ENCODE data around the gene KLF16.
A peak's percentile ranks its signal among the peaks of the same experiment; 100 is the strongest.

The KLF16 gene

DNA sequence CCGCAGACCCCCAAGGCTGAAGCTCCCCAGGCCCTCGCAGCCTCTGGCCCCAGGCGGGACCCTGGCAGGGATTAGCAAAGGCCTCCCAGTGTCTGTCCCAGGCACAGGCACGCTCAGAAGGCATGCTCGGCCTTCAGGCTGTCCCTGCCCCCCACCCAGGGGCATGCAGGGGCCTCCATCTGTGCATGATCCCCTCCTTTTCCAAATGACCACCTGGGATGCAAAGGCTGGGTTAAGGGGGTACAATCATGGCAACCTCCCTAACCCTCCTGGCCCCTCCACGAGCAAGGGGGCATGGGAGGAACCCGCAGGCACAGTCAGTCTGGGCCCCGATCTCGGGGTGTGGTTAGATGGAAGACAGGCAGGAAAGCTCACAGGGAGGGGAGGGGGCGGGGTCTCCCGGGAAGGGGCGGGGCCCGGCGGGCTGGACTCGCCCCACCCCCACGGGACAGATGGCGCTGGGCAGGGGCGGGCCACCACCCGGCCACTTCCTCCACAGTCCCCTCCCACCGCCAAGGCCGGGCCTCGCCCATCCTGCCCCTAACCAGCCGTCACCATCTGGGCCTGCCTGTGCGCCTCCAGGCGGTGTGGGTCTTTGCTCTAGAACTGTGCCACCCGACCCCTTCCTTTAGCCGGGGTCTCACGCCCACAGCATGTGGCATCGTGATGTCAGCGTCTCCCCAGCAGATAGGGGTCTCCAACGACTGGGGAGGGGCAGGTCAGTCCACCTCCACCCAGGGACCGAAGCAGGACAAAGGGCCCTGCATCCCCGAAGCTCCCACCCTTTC is 8.1 kb downstream of the KLF16 start:
- DNase-seq (ENCODE audit: low read depth in 2 of 2) = peak; percentile 43 to 60

DNA sequence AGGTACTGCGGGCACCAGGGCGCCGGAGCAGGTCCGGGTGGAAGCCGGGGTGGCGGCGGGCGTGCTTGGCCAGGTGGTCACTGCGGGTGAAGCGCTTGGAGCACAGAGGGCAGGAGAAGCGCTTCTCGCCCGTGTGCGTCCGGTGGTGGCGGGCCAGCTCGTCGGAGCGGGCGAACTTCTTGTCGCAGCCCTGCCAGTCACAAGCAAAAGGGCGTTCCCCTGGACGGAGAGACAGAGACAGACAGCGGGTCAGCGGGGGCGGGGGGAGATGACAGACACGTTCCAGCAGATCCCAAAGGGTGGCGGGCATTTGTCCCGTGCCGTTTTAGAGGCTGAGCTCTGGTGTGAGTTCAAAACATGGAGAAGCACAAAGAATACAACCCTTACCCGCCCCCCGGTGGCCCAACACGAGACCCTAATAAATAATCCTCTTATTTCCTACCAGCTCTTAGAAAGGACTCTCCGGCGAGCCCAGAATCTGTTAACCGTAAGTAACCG is 8.8 kb downstream of the KLF16 start:
- DNase-seq (ENCODE audit: low read depth in 2 of 2) = no peak

DNA sequence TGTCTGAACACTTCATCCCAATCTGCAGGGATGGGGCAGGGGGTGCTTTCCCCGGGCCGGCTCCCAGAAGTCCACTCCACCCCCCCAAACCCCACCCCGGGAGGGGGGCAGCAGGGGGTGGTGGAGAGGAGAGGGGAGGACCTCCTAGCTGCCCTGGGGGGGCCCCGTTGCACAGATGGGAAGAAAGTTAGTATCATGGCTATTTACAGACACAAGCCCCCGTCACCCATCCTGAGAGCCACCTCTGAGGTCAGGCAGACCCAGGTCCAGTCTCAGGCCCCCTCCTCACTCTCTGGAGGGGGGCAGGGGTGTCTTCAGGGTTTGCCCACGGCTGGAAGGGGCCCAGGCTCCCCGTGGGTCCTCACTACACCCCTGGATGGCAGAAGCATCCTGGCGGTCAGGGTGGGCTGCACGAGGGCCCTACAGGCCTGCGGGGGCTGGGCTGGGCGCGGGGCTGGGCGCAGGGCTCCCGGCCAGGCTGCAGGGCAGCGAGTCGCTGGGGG is 9.3 kb downstream of the KLF16 start:
- DNase-seq (ENCODE audit: low read depth in 2 of 2) = no peak

DNA sequence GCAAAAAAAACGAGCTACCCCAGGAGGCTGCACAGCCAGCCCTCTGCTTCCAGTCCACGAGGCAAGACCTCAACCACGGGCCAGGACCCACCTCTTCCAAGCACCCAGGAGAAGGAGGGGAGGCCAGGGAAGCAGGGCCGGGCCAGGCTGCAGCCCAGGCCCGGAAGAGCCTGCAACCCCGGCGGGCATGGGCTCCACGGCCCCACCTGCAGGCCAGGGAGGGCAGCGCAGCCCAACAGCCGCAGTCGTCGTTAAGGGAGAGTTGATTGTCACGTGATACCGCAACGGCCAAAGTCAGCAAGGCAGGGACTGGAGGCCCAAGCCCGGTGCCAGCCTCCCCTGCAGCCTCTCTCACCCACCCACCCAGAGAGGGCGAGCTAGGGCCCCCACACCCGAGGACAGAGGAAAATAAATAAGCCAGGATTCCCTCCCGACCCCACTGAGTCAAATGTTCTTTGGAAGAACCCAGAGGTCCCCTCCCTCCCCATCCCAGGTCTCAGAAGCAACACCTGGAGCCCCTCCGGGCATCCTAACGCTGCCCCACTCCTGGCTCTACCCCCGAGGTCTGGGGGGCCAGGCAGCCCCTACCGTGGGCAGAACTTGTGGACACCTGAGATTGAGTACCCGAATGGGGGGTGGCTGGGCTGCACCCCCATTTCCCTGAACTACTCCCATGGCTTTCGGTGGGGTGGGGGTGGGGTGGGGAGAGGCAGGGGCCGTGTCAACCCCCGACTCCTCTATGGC is 9.9 kb downstream of the KLF16 start:
- DNase-seq (ENCODE audit: low read depth in 2 of 2) = peak; percentile 49 to 74

DNA sequence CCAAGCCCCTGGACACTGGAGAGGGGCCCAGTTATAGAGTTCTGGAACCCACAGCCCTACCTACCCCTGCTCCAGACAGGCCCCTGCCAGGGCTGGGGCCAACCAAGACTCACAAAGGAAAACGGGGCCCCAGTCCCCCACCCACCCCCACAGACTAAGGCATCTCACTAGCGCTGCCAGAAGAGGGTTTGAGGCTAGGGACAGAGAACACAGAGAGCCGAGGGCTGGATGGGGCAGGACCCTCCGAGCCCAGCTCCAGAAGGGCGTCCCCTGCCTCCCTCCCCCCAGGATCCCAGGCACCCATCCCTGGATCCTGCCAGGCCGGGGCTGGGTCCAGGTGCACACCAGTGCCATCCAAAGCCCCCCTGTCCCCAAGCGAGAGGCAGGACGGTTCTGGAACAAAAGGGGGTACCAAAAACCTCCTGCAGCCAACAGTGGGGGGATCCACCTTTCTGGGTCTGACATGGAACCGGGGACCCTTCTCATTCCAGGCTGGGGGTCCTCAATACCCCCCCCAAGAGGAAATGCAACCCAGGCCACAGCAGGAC is 10.7 kb downstream of the KLF16 start:
- no peak for DNase-seq (ENCODE audit: low read depth in 2 of 2)

DNA sequence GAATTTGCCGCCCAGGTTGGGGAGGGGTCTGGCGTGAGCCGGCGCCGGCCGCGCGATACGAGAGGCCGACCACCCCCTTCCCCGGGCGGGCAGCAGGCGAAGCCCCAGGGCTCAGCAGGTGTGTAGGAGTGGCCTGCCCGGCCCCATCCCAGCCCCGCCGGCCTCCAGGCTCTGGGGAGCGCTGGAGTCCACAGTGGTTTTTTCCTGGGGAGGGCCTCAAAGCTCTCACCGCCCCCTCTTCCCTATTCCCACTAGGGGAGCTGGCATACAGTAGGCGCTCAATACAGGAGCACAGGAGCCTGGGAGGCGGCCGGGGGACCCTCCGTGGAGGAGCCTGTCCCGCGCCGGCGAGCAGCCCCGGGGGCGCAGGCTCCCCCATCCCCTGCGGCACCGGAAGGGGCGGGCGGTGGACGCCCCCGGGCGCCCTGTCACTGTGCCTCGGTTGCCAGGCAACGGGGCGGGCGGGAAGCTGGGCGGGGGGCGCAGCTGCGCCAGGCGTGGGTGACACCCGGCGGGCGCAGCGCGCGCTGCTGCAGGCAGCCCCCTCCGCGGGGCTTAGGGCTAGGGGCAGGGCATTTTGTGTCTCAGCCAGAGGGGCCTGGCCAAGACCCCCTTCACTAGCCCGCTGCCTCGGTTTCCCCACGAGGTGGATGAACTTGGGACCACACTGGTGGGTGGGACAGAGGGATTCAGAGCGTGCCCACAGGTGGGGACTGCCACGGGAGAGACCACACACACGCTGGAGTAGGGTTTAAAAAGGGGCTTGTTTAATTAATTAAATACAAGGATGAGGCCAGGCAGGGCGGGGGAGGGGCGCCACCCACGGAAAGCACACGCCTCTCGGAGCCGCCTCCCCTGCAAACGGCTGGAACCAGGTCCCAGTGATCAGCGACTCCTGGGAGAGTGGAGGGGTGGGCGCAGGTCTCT is 11.5 kb downstream of the KLF16 start:
- DNase-seq (ENCODE audit: low read depth in 2 of 2) = peak; percentile 59

DNA sequence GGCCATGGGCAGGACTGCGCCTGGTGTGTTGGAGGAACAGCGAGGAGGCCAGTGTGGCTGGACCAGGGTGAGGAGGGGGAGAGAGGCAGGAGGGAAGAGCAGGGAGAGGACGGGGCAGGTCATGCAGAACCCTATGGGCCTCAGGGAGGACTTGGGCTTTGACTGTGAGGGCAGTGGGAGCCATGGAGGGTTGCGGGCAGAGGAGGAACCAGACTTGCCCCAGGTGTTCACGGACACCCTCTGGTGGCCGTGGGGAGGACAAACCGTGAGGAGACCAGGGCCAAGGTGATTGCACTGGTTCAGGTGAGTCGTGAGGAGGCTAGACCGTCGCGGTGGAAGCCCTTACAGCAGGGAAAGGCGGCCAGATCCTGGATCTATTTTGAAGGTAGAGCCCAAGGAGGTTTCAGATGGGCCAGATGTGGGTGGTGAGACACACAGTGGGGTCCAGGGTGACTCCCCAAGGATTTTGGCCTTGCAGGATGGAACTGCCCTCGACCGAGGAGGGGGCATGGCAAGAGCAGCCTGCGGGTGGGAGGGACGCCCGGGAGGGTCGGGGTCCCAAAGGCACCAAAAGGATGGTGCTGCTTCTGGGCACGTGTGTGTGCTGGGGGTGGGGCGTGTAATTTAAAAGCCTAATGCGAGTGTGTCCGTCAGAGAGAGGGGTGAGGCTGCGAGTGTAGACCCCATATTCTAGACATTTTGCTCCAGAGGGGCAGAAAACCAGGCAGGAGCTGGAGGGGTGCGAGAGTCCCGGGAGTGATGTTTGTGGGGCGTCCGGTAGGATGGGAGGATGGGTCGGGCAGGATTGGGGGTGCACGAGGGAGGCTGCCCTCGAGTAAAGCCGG is 12.3 kb downstream of the KLF16 start:
- DNase-seq (ENCODE audit: low read depth in 2 of 2) = no peak

DNA sequence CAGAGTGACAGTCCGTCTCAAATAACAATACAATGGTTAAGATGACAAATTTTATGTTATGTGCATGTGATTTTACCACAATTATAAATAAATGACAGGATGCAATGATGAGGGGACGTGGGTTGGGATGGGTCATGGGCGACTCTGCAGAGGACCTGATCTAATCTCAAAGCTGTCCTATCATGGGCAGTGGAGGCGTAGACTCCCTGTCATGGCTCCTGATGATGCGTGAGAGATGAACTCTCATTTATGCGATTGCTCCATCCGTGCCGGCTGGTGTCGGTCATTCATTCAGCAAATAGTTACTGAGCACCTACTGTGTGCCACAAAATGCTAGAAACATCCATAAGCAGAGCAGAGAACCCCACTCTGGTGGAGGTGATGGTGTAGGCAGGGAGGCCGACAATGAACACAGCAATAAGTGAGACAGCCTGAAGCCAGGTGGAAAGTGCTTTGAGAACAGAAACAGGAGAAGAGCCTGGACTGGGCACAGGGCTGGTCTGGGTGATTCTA is 13.4 kb downstream of the KLF16 start:
- no peak for DNase-seq (ENCODE audit: low read depth in 2 of 2)

DNA sequence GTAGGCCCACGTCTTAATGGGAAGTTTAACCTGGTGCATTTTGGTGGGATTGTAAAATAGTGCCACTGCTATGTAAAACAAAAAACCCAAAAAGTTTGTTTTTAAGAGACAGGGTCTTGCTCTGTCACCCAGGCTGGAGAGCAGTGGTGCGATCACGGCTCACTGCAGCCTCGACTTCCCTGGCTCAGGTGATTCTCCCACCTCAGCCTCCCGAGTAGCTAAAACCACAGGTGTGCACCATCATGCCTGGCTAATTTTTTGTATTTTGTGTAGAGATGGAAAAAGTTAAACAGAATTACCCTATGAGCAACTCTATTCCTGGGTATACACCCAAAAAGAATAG is 14.3 kb downstream of the KLF16 start:
- no peak for DNase-seq (ENCODE audit: low read depth in 2 of 2)

DNA sequence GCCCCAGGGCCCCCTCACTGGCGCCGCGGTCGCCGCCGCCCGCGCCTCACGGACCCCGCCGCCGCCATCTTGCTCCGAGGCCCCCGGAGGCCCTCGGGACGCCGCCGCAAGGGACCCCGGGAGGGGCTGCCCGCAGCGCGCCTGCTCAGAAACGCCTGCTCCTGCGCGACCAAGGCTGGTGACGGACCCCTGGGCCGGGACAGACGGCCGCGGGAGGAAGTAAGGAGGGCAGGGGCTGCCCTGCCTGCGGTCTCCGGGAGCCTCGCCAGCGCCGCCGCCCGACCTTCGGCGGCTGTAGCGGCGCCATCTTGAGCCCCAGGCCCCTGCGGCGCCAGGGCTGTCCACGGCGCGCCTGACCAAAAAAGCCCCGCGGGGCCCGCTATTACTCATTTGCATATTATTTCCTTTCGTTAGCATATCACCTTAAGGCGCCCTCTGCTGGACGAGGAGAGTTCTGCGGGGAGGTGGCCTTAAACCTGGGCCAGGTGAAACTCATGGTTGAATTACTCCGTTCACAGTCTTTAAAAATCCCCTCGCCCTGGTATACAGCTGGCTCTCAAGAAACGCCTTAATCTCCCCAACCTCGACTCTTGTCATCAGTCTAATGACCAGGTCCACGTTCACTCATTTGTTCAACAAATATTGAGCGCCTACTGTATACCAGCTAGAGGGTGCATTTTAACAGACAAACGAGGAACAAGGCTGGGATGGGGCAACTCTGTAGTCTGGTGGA is 14.8 kb downstream of the KLF16 start, which contains the start of gene REXO1:
TSS of gene REXO1 (minus strand) at position 85 of the 733 bp plus-strand sequence. CDS start 125 bp downstream, outside the sequence.
- DNase-seq (ENCODE audit: low read depth in 2 of 2) = peak; percentile 95 to 99

DNA sequence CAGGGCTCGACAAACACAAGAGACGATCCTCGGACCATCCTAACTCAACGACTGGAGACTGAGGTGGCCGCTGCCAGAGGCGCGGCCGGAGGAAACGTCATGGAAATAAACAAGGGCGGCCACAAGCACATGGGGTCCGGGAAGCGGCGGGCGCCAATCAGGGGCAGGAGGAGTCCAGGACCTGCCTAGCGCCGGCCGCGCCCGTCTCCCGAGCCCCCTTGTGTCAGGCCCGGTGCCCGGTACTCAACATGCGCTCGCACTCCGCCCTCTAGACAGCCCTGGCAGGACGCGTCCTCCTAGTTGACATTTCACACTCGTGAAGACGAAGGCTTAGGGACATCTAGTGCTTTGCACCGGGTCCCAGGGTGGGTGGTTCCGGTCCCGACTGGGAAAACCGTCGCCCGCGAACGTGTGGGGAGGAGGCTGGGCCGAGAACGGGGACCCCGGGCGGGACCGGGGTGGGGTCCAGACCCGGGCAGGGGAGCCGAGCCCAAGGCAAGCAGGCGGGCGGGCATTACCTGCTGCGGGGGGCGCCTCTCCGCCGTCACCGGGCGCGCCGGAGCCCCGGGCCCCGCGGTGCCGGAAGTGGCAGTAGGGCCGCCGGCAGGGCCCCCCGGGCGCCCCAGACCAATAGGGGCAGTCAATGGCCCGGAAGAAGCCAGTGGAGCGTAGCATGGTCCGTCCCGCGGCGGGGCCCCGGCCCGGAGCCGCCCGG is 15.5 kb downstream of the KLF16 start:
- peak in 1 of 2 donors; percentile 29 for DNase-seq (ENCODE audit: low read depth in 2 of 2)

- no peak for DNase-seq (ENCODE audit: low read depth in 2 of 2)
Measured at GRCh38 chr19:1847348-1847683, 16.1 kb downstream of the KLF16 start.

DNA sequence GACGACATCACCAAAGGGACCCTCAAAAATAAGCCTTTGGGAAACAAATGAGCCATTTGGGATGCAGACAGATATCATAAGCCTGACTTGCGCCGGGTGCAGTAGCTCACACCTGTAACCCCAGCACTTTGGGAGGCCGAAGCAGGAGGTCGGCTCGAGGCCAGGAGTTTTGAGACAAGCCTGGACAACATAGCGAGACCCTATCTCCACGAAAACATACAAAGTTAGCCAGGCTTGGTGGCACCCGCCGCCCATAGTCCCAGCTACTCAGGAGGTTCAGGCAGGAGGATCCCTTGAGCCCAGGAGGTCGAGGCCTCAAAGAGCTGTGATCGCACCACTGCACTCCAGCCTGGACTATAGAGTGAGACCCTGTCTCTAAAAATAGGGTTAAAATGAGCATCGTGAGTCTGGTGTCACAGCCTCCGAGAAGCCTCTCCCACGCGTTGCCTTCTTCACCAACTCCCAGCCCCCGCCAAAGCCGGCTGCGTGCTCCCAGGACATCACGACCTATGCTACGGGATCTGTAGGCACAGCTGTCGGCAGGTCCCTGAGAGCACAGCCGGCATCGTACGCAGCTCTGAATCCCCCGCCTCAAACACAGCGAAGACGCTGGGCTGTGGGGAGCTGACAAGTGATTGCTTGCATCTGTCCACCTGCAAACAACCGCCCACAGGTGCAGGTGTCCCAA is 16.7 kb downstream of the KLF16 start:
- DNase-seq (ENCODE audit: low read depth in 2 of 2) = no peak

- DNase-seq (ENCODE audit: low read depth in 2 of 2) = no peak
Measured at GRCh38 chr19:1845642-1846041, 17.7 kb downstream of the KLF16 start.

- no peak for DNase-seq (ENCODE audit: low read depth in 2 of 2)
Measured at GRCh38 chr19:1845125-1845515, 18.3 kb downstream of the KLF16 start.

GRCh38 chr19:1844513-1845124 is 18.8 kb downstream of the KLF16 start:
- DNase-seq (ENCODE audit: low read depth in 2 of 2) = no peak

DNA sequence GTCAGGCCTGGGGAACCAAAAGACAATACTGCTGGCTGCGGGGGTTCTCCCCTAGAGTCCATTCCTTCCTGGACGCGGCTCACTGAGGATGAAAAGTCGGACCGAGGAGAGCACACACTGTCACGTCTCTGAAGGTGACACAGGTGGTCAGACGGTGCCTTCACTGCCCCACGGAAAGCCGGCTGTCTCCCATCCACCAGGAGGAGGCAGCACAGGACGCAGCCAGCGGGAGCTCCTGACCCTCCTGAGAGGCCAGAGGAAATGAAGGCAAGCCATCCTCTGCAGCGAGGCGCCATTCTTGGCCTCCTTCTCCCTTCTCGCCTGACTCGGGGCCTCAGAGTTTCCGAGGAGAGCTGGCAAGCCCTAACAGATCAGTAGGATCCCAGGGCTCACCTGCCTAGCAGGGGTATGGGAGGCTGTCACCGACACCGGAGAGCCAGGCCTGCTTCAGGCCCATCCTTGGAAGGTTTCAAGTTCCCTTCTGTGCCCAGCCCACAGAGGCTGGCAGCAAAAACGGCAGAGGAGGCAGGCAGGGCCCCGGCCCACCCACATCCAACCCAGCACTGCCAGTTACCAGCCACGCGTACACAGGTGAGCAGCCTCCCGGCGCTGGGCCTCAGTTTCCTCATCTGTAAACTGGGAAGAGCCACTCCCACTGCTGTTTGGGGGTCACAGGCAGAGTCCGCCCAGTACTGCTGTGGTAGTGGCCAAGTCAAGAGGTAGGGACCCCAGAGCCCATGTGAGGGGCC is 19.6 kb downstream of the KLF16 start:
- no peak for DNase-seq (ENCODE audit: low read depth in 2 of 2)

All from stimulated activated CD4-positive, alpha-beta T cell treated with anti-CD3 and anti-CD28 coated beads, Interleukin-1b, Interleukin-23, amount 100 ng/mL, for 4 hours (primary cell).